Activated CD4-positive, alpha-beta T cell treated with anti-CD3 and anti-CD28 coated beads for 36 hours (primary cell): ENCODE results near the gene LRRC17. TPM values are rescaled to one million over a fixed set of nuclear protein-coding genes. Genes with fewer than 3 reads are reported as not detected.

Source experiments
- ATAC-seq: fragments of 200-7000 bp; cut with Tn5 transposase; one replicate; pipeline ENCODE4 v1.10.0; 2021; ENCODE audit warnings: mild to moderate bottlenecking, moderate library complexity
- CTCF ChIA-PET: fragments of 350-600 bp; sonication (Branson Sonifier 250); formaldehyde crosslinking; loops from one replicate; lab custom pipeline; 2021; ENCODE audit warnings: antibody characterized with exemption; lab: Charles Lee
- POLR2A ChIA-PET: fragments of 350-600 bp; sonication (Branson Sonifier 250); formaldehyde crosslinking; loops from one replicate; lab custom pipeline; 2021; ENCODE audit warnings: antibody characterized with exemption, inconsistent platforms; lab: Charles Lee
- DNase-seq: peaks from one replicate; pipeline ENCODE4 v3.0.0-alpha.2; 2020
- H3K27ac Mint-ChIP-seq: one replicate; pipeline ENCODE4 v1.8.0; 2021; ENCODE audit warnings: mixed read lengths
- H3K27me3 Mint-ChIP-seq: one replicate; pipeline ENCODE4 v1.8.0; 2021; ENCODE audit warnings: mixed read lengths
- H3K36me3 Mint-ChIP-seq: one replicate; pipeline ENCODE4 v1.8.0; 2021; ENCODE audit warnings: low read depth, mixed read lengths
- H3K4me1 Mint-ChIP-seq: one replicate; pipeline ENCODE4 v1.8.0; 2021; ENCODE audit warnings: mixed read lengths
- H3K4me3 Mint-ChIP-seq: one replicate; pipeline ENCODE4 v1.8.0; 2021; ENCODE audit warnings: mild to moderate bottlenecking, moderate library complexity, mixed read lengths
- H3K9me3 Mint-ChIP-seq: one replicate; pipeline ENCODE4 v1.8.0; 2021; ENCODE audit warnings: low read depth, mixed read lengths
- intact Hi-C, 2 experiments: fragments of 100-400 bp; cut with DNase I in 1 of 2; cut with micrococcal nuclease in 1 of 2; formaldehyde crosslinking; loops; one replicate each; pipeline versions ENCODE4 v1.14.2 to v1.15.1; 2022 to 2024; cut with DNase I, micrococcal nuclease
- total RNA-seq, 2 experiments: library from RNA; stranded (reverse); gene quantifications; one replicate each; pipeline ENCODE4 v1.2.3, GENCODE V29; 2021

Gene LRRC17
- total RNA-seq, 2 experiments from 2014 or later, result 0.21 to 0.25 TPM

GRCh38 chr7:102978284-102978683 lies 65.5 kb downstream of the LRRC17 start:
- Mint-ChIP-seq H3K36me3 (no peaks in the 10 kb centered on the region), H3K27ac (no peak overlapping the region), H3K4me3 (no peak overlapping the region), H3K4me1 (no peaks in the 10 kb centered on the region), H3K27me3 (no peaks in the 10 kb centered on the region), H3K9me3 (peaks cover 1% of the 10 kb centered on the region)
- intact Hi-C loops, result no loop called here
- CTCF ChIA-PET, result no interaction called here
- DNase-seq (no peak), ATAC-seq (no peak)
- POLR2A ChIA-PET, result no interaction called here

GRCh38 chr7:102979670-102980069 lies 66.9 kb downstream of the LRRC17 start:
- no peak for DNase-seq
- ATAC-seq, result no peak
- H3K4me3 Mint-ChIP-seq, result no peak overlapping the region
- no peaks in the 10 kb centered on the region for H3K4me1 Mint-ChIP-seq
- intact Hi-C loops, result no loop called here
- POLR2A ChIA-PET, result no interaction called here
- H3K27ac Mint-ChIP-seq, result no peak overlapping the region
- no peaks in the 10 kb centered on the region for H3K36me3 Mint-ChIP-seq
- no peaks in the 10 kb centered on the region for H3K27me3 Mint-ChIP-seq
- CTCF ChIA-PET, result no interaction called here
- H3K9me3 Mint-ChIP-seq, result peaks cover 1% of the 10 kb centered on the region

GRCh38 chr7:102981451-102981850 lies 68.7 kb downstream of the LRRC17 start:
- CTCF ChIA-PET, result no interaction called here
- no peak overlapping the region for H3K27ac Mint-ChIP-seq
- POLR2A ChIA-PET, result no interaction called here
- peaks cover 1% of the 10 kb centered on the region for H3K9me3 Mint-ChIP-seq
- no peaks in the 10 kb centered on the region for H3K36me3 Mint-ChIP-seq
- H3K4me1 Mint-ChIP-seq, result no peaks in the 10 kb centered on the region
- H3K27me3 Mint-ChIP-seq, result no peaks in the 10 kb centered on the region
- intact Hi-C loops, result no loop called here
- DNase-seq, result no peak
- H3K4me3 Mint-ChIP-seq, result no peak overlapping the region
- no peak for ATAC-seq

GRCh38 chr7:102982235-102982634 lies 69.4 kb downstream of the LRRC17 start:
- ChIA-PET POLR2A (no interaction called here), CTCF (no interaction called here)
- Mint-ChIP-seq H3K27ac (no peak overlapping the region), H3K4me3 (no peak overlapping the region), H3K9me3 (peaks cover 1% of the 10 kb centered on the region), H3K4me1 (no peaks in the 10 kb centered on the region), H3K36me3 (no peaks in the 10 kb centered on the region), H3K27me3 (no peaks in the 10 kb centered on the region)
- intact Hi-C loops, result no loop called here
- no peak for ATAC-seq
- no peak for DNase-seq

GRCh38 chr7:102983602-102984001 lies 70.8 kb downstream of the LRRC17 start:
- ChIA-PET CTCF (no interaction called here), POLR2A (no interaction called here)
- Mint-ChIP-seq H3K4me3 (no peak overlapping the region), H3K9me3 (peaks cover 1% of the 10 kb centered on the region), H3K36me3 (no peaks in the 10 kb centered on the region), H3K27ac (no peak overlapping the region), H3K27me3 (no peaks in the 10 kb centered on the region), H3K4me1 (no peaks in the 10 kb centered on the region)
- no peak for ATAC-seq
- no peak for DNase-seq
- intact Hi-C loops, result no loop called here

GRCh38 chr7:102985176-102985783 lies 72.5 kb downstream of the LRRC17 start:
- ChIA-PET CTCF (no interaction called here), POLR2A (no interaction called here)

GRCh38 chr7:102988088-102988487 lies 75.3 kb downstream of the LRRC17 start:
- no peak for ATAC-seq
- no peak for DNase-seq
- no peaks in the 10 kb centered on the region for H3K27me3 Mint-ChIP-seq
- no peak overlapping the region for H3K4me3 Mint-ChIP-seq
- POLR2A ChIA-PET, result no interaction called here
- CTCF ChIA-PET, result no interaction called here
- no peaks in the 10 kb centered on the region for H3K36me3 Mint-ChIP-seq
- no peak overlapping the region for H3K27ac Mint-ChIP-seq
- no peaks in the 10 kb centered on the region for H3K9me3 Mint-ChIP-seq
- intact Hi-C loops, result no loop called here
- H3K4me1 Mint-ChIP-seq, result no peaks in the 10 kb centered on the region

More at GRCh38 chr7:102985176-102985783, 72.5 kb downstream of the LRRC17 start:
- no peaks in the 10 kb centered on the region for H3K4me1 Mint-ChIP-seq
- intact Hi-C loops, result no loop called here
- no peaks in the 10 kb centered on the region for H3K36me3 Mint-ChIP-seq
- H3K27me3 Mint-ChIP-seq, result no peaks in the 10 kb centered on the region
- no peaks in the 10 kb centered on the region for H3K9me3 Mint-ChIP-seq
- DNase-seq (no peak), ATAC-seq (no peak)
- H3K27ac Mint-ChIP-seq, result no peak overlapping the region
- H3K4me3 Mint-ChIP-seq, result no peak overlapping the region

- no peak overlapping the region for H3K27ac Mint-ChIP-seq
- H3K36me3 Mint-ChIP-seq, result no peaks in the 10 kb centered on the region
- no peaks in the 10 kb centered on the region for H3K27me3 Mint-ChIP-seq
- POLR2A ChIA-PET, result no interaction called here
- intact Hi-C loops, result no loop called here
- no peaks in the 10 kb centered on the region for H3K9me3 Mint-ChIP-seq
- ATAC-seq (no peak), DNase-seq (no peak)
- CTCF ChIA-PET, result no interaction called here
- H3K4me1 Mint-ChIP-seq, result no peaks in the 10 kb centered on the region
- no peak overlapping the region for H3K4me3 Mint-ChIP-seq
Measured at GRCh38 chr7:102988631-102989560, 76.1 kb downstream of the LRRC17 start.

GRCh38 chr7:102990642-102991041 lies 77.8 kb downstream of the LRRC17 start:
- ChIA-PET POLR2A (no interaction called here), CTCF (no interaction called here)
- DNase-seq (no peak), ATAC-seq (no peak)
- Mint-ChIP-seq H3K27me3 (no peaks in the 10 kb centered on the region), H3K27ac (no peak overlapping the region), H3K36me3 (no peaks in the 10 kb centered on the region), H3K4me1 (no peaks in the 10 kb centered on the region), H3K4me3 (no peak overlapping the region), H3K9me3 (no peaks in the 10 kb centered on the region)
- intact Hi-C loops, result loop anchor here in 1 of 2 experiments (1.0 kb wide), 1 partner anchor 155 kb away; no protein-coding TSS in a partner anchor

- no peaks in the 10 kb centered on the region for H3K36me3 Mint-ChIP-seq
Measured at GRCh38 chr7:102991077-102991539, 78.3 kb downstream of the LRRC17 start.

GRCh38 chr7:102991540-102992214 lies 78.9 kb downstream of the LRRC17 start:
- peak; percentile 91 for ATAC-seq
- Mint-ChIP-seq H3K9me3 (no peaks in the 10 kb centered on the region), H3K4me3 (no peak overlapping the region), H3K4me1 (no peaks in the 10 kb centered on the region), H3K36me3 (no peaks in the 10 kb centered on the region), H3K27me3 (no peaks in the 10 kb centered on the region), H3K27ac (no peak overlapping the region)
- intact Hi-C loops, result loop anchor here in 1 of 2 experiments (1.0 kb wide), 1 partner anchor 156 kb away; no protein-coding TSS in a partner anchor
- DNase-seq, result peak; percentile 30
- ChIA-PET POLR2A (no interaction called here), CTCF (no interaction called here)

More at GRCh38 chr7:102991077-102991539, 78.3 kb downstream of the LRRC17 start:
- POLR2A ChIA-PET, result no interaction called here
- ATAC-seq (no peak), DNase-seq (no peak)
- CTCF ChIA-PET, result no interaction called here
- intact Hi-C loops, result loop anchor here in 1 of 2 experiments (1.0 kb wide), 1 partner anchor 156 kb away; no protein-coding TSS in a partner anchor
- no peak overlapping the region for H3K27ac Mint-ChIP-seq
- no peak overlapping the region for H3K4me3 Mint-ChIP-seq
- no peaks in the 10 kb centered on the region for H3K4me1 Mint-ChIP-seq
- no peaks in the 10 kb centered on the region for H3K27me3 Mint-ChIP-seq
- no peaks in the 10 kb centered on the region for H3K9me3 Mint-ChIP-seq
